GM18907 (cell line): Measurements from ENCODE around the gene ARTN.

ENCODE experiments used
- ATAC-seq: cut with Tn5 transposase; IDR thresholded peaks from one replicate; pipeline ENCODE4 v1.9.1; 2021; ENCODE audit warnings: mild to moderate bottlenecking, moderate library complexity; ENCODE audit not compliant: unreplicated experiment

The ARTN gene, protein sequence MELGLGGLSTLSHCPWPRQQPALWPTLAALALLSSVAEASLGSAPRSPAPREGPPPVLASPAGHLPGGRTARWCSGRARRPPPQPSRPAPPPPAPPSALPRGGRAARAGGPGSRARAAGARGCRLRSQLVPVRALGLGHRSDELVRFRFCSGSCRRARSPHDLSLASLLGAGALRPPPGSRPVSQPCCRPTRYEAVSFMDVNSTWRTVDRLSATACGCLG

DNA sequence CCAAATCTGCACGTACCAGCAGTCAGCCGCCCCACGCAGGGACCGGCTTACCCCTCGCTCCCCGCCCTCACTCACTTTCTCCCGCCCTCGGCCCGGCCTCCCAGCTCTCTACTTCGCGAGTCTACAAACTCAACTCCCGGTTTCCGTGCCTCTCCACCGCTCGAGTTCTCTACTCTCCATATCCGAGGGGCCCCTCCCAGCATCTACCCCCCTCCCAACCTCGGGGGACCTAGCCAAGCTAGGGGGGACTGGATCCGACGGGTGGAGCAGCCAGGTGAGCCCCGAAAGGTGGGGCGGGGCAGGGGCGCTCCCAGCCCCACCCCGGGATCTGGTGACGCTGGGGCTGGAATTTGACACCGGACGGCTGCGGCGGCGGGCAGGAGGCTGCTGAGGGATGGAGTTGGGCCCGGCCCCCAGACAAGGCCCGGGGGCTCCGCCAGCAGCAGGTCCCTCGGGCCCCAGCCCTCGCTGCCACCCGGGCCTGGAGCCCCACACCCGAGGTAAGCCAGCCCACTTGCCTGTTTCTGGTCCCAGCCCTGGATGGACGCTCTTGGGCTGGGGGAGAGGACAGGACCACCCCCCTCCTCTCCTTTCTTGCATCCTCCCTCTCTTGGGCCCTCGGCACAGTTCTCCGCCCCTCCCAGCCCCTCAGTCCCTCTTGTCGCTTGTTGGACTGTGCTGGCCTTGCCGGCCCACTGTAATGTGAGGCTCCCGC lies at the start of gene ARTN:
ARTN (plus strand) TSS at position 416 of the 715 bp plus-strand sequence. CDS start 1,856 bp downstream, outside the sequence.
- no peak for ATAC-seq

DNA sequence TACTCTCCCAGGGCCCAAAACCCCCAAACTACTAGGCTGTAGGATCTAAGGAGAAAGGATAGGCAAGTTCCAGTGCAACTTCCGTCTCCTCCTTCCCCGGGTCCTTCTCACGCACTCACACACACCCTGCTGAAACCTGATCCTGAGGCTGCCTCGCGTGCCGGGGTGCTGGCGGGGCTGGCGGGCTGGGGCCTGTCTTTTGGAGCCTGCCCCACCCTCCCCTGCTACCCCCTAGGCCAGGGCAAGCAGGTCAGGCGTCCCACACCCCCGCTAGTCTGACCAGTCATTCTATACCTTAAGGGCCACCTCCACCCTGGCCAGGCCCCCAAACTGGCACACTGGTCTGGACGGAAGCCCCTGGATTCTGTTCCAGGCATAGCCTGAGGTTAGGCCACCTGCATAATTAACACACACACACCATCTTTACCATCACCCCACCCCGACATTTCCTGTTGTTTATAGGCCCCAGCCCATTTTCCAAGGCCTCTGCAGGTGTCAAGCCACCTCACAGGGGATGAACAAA lies 48.3 kb upstream of the ARTN start:
- no peak for ATAC-seq

DNA sequence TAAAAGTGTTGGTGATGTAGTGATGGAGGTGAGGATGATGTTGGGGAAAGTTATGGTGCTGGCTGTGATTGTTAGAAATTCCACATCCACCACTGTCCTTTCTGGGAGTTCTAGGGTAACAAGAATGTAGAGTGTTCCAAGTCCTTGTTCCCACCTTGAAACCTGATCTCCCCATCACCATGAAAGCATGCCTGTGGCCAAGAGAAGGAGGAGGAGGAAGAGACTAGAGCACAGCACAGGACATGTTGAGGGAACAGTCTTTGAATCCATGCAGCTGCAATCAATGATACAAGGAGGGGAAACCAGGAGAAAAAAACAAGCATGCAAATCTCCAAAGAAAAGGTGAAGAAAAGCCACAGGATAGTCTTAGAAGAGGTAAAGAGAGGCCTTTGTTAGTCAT lies 45.9 kb upstream of the ARTN start:
- no peak for ATAC-seq

DNA sequence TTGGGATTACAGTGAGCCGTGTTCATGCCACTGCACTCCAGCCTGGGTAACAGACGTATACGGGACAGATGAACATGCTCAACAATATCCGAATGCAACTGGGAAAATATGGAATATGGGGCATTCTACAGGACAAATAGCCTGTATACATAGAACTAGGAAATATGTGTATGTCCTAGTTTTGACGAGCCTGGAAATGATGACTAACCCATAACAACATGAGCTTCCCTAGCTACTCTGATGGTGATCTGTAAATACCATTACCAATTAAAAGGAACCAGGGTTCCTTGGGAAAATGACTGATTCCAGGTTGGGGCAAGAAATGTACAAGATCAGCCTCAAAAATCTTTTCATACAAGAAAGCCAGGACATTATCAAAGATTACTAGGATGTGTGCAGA lies 42.8 kb upstream of the ARTN start:
- no peak for ATAC-seq

DNA sequence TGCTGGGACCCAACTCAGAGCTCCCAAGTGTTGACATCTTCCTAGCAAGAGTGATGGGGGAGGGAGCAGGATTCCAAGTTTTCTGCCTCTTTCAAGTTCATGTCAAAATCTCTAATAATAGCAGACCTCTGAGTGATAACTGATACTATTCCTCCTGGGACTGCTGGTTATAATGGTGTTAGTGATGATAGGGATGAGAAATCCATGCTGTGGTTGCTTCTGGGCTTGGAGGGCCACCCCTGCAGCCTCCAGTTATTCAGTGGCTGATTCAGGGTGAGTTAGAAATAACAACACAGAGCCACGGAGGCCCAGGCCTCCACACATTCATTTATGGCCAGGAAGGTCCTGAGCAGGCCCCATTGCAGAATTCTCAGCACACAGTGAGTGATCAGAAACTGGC lies 40.6 kb upstream of the ARTN start:
- no peak for ATAC-seq

DNA sequence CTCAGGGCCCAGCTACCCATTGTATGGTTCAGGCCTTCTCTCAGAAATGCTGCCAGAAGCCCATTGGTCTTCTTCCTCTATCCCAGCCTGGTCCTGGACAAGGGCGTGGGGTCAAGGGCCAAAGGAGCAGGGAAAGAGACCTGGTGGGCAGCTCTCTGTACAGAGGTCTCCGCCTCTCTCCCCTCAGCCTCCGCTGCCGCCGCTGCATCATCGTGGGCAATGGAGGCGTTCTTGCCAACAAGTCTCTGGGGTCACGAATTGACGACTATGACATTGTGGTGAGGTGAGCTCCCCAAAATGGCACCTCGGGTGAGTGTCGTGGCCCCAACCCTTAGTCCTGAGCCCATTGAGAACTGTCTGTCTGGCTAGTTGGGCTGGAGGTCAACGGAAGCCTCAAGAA lies 34.6 kb upstream of the ARTN start:
- no peak for ATAC-seq

DNA sequence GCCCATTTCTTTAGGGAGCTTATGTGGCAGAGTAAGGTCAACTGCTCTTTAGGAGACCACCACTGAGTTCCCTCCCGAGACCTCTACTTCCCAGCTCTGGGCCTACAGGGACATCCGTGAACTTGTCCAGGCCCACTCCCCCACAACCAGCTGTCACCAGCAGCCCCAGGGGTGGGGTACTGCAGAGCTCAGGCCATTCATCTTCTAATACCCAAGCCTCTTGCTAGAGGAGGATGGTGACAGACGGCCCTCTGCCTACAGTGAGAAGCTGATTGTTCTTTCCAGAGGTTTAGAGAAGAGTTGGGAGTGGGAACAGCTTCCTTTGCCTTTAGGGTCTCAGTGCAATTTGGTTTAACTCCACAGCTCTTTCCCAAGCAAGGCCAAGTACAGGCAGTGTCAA lies 33.2 kb upstream of the ARTN start:
- ATAC-seq, result no peak

DNA sequence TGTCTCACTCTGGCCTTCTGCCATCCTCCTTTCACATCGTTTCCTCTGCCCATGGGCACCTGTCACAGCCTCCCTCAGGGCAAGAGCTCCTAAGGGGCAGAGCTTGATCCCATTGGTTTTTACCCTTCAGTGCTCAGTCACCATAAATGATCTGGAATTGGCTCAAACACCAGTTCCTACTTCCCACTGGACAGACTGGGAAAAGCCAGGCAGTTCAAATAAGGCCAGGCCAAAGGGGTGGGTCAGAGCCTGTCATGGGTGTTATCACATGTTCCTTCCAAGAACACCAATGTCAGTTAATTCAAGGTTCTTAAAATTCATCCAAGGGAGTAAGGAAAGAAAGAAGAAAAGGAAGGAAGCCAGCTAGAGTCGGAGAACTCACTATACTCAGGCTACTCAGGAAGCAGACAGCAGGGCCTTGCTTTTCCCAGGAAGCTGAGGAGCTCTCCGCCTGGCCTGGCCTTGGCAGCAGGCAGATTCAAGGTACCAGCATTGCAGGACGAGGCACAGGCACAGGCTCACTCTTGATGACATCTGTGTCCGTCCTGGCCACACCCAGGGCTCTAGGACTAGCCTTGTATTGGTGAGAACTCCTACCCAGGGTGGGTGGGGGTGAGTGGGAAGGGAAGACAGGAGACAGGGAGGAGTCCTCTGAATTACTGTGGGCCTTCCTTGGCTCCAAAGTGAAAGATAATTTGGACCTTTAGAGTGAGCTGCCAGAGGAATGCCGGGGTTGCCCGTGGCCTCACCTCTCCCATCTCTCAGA lies 32.2 kb upstream of the ARTN start:
- no peak for ATAC-seq

DNA sequence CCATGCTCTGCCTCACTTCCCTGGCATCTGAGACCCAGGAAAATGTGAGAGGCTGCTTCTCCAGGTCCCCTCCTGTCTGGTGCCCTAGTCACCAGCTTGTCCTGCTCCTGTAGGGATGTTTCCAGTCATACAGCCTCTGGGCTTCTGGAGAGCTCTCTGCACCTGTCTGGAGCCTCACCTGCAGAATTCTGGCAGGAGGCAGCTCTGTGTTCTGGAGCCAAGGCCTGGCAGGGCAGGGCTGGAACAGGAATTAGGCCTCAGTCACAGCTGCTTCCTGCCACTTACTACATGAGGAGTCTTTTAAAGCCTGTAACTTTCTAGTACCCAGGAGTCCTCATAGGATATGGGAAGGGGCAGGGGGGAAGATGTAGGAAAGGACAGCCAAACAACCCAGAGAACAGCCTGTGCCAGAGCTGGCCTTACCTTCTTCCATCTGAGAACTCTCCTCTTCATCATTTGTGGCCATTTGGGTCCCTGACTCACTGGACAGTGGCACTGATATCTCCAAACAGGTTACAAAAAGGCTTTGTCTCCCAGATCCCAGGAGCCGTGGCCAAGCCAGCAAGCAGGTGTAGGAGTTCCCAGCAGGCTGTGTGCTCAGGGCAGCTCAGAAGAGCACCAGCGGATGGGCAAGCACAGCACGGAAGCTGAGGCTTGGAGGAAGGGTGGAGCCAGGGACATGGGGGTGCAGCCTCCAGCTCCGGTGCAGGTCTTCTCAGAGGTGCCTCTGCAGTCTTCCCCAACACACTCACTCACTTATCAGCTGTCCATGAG lies 31.4 kb upstream of the ARTN start:
- no peak for ATAC-seq

DNA sequence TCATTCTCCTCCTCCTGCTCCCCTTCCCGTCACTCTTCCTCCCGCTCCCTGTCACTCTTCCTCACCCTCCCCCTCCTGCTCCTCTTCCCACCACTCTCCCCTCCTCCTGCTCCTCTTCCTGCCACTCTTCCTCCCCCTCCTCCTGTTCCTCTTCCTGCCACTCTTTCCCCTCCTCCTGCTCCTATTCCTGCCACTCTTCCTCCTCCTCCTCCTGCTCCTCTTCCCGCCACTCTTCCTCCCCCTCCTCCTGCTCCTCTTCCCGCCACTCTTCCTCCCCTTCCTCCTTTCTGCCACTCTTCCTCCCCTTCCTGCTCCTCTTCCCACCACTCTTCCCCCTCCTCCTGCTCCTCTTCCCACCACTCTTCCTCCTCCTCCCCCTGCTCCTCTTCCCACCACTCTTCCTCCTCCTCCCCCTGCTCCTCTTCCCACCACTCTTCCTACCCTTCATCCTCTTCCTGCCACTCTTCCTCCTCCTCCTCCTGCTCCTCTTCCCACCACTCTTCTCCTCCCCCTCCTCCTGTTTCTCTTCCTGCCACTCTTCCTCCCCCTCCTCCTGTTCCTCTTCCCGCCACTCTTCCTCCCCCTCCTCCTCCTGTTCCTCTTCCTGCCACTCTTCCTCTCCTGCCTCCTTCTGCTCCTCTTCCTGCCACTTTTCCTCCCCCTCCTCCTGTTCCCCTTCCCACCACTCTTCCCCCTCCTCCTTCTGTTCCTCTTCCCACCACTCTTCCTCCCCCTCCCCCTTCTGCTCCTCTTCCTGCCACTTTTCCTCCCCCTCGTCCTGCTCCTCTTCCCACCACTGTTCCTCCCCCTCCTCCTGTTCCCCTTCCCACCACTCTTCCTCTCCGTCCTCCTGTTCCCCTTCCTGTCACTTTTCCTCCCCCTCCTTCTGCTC lies 28.7 kb upstream of the ARTN start:
- ATAC-seq, result no peak

DNA sequence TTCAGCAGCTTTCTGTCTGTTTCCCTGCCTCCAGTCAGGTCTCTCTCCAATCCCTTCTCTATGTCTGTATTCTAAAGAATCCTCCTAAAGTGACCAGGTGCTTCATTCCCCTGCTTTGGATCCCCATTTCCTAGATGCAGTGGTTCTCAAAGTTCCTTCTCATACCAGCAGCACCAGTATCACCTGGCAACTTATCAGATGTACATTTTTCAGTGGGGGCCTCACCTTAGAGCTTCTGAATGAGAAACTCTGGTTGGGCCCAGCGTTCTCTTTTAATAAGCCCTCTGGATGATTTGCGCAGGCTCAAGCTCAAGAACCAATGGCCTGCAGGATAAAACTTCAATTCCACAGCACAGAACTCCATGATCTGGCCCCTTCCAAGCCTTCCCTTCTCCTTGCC lies 25.4 kb upstream of the ARTN start:
- ATAC-seq, result no peak

DNA sequence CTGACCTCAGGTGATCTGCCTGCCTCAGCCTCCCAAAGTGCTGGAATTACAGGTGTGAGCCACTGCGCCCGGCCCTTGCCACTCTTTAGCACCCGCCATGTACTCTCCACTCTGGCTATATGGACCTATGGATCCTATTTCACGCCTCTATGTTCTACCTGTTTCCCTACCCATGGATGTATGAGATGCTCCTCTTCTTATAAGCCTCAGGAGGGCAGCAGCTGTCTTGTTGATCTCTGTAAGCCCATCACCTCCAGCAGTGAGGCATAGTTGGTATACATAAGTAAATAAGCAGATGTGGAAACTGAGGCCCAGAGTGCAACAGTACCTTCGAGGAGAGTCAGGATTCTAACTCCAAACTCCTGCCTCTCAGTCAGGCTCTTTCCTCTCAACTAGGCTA lies 24.7 kb upstream of the ARTN start:
- no peak for ATAC-seq

DNA sequence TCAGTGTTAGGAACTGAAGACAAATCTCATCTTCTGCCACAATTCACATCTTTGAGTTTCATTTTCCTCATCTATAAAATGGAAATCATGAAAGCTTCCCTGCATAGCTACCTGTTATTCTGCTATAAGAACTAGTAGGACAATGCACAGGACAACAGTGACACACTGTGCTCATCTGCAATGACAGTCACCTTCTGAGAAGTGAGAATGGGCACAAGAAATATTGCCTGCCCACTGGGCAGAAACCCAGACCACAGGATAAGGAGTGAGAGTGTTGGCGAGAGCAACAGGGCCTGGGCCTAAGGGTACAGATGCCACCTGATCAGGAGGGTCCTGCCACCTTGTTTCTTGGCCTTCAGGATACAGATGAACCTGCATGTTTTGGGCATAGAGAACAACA lies 23.3 kb upstream of the ARTN start:
- ATAC-seq, result no peak

DNA sequence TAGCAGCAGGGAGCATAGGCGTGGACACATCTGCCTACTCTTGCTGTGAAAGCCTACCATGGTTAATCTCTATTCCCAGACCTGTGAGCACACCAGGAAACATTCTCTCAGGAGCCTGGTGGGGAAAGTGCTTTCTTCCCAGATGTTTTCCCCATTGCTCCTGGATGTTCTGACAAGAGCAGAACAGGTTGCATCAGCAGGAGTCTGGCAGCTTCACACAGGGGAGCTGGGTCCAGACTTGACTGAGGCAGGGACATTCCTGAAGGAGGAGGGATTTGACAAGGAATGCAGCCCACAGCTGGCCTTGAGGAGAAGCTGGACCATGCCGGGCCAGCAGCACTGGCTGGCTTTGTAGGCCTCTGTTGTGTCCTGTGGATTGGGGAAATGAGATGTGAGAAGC lies 21.0 kb upstream of the ARTN start:
- ATAC-seq, result no peak

DNA sequence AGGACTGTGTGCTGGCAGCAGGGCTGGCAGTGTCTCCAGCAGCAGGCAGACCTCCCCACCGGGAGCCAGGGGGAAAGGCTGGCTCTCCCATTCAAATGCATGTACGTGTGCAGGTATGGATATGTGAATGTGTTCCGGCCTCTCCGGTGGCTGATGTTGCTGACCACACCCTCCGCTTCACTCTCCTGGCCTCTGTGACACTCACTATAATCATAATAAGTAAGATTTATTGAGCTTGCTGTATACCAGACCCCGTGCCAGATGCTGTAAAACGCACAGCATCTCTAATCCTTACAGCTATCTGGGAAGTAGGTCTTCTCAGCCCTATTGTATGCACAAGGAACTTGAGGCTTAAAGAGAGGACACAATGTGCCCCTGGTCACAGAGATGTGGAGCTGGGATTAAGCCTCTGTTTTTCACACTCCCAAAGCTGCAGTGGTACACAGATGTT lies 20.5 kb upstream of the ARTN start:
- ATAC-seq, result no peak

DNA sequence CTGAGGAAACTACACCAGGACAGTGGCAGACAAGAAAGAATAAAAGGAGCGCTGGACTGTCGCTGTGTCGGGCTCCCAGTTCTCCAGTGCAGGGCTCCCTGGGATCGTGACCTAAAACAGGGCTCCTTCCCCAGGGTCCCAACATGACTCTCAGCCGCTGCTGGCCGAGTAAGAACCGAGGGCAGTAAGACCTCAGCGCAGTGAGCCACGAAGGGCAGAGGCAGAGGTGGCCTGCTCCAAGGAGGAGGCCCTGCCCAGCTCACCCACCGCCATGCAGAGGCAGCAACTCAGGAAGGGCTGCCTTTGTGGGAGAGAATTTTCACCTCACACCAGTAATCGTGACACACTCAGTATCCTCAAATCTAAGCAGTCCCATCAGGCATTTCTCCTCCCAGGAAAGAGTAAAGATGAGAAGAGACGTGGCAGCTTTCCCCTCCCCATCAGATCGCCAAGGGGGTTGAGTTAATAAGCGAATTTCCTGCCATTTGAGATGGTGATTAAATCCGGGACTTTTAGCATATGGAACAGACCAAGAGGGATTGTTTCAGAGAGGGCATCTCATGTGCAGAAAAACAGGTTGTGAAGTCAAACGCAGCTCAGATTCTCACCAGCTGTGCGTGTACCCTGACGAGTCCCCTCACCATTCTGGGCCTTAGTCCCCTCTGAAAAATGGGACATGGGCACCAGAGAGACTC lies 19.8 kb upstream of the ARTN start:
- no peak for ATAC-seq

DNA sequence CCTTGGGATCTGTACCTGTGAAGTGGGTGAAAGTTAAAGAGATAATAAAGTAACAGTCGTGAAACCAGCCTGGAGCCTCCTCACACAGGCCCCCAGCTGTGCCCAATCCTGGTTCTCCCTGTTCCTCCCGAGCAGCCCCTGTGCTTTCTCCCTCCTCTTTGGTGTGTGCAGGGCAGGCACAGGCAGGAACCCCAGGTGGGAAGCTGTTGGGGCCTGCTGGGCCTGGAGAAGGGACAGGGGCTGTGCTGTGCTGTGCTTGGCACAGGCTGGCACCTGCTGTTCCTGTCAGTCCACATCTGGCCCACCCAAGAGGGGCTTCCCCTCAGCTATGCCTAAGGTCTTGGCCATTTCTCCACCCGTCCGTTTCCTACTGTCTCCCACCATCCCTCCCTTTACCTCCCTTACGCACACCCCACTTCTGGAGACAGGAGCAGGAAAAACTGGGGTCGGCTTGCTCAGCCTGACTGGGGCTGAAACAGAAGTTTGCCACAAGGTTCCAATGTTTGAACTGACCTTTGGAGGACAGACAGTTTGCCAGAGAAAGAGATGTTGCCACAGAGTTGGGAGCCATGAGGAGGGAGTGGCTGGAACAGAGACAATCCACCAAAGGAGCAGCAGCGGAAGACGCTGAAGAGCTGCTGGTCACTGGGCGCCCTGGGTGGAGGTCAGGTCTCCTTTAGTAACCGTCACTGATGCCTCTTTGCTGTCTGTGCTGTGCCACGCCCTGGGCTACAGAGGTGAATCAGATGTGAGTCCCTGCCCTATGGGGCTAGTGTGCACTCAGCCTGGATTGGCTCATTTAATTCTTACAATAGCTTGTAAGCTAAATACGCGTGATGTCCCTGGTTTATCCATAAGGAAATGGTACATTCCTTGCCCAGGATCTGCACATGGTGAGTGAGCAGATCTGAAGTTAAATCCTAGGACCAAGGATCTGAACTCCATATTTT lies 18.8 kb upstream of the ARTN start:
- no peak for ATAC-seq

DNA sequence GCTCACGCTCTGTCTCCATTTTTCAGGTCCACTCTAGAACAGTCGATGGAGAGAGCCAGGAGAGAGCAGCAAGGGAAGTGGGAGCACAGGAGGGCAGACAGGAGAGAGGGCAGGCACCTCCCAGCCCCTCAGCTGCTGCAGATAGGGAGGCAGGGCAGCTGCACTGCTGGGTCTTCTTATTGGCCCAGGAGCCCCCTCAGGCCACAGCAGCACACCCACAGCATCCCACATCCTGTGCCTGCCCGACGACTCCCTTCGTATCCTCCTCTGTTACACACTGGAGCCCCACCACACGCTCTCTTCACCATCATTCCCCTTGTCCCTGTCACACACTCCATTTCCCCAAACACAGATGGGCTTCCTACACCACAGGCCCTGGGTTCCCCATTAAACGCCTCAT lies 13.7 kb upstream of the ARTN start:
- ATAC-seq, result no peak
